Mesodermal cell (in vitro differentiated cells): ENCODE results near the gene COL15A1.

ENCODE experiments used
- H3K27ac ChIP-seq: 2 replicates; pipeline ENCODE4 v1.7.0; 2013; ENCODE audit warnings: mild to moderate bottlenecking, low read depth, low read length, moderate library complexity; ENCODE audit not compliant: severe bottlenecking
- H3K36me3 ChIP-seq: 2 replicates; pipeline ENCODE4 v1.7.1; 2013; ENCODE audit warnings: mild to moderate bottlenecking, low read length, moderate library complexity; ENCODE audit not compliant: control insufficient read depth, insufficient read depth
- H3K4me1 ChIP-seq: one replicate; pipeline ENCODE4 v1.7.1; 2013; ENCODE audit warnings: mild to moderate bottlenecking, low read length; ENCODE audit not compliant: insufficient read depth, control insufficient read depth, poor library complexity, severe bottlenecking
- H3K4me3 ChIP-seq: 2 replicates; pipeline ENCODE4 v1.7.0; 2013; ENCODE audit warnings: low read length, control low read depth, mild to moderate bottlenecking; ENCODE audit not compliant: insufficient read depth, poor library complexity, severe bottlenecking; ENCODE audit errors: extremely low read depth
- H3K9me3 ChIP-seq: 2 replicates; pipeline ENCODE4 v1.7.1; 2013; ENCODE audit warnings: mild to moderate bottlenecking, low read length, moderate library complexity; ENCODE audit not compliant: control insufficient read depth
- WGBS, 2 experiments: methylation state at CpG; one replicate each; pipeline ENCODE4 v1.1.5; 2013; ENCODE audit warnings: missing lambda C conversion rate in 2 of 2; ENCODE audit not compliant: insufficient coverage in 2 of 2; 5-methylcytosine and 5-hydroxymethylcytosine counted together

The COL15A1 gene

GRCh38 chr9:98994172-98995058 is 50.7 kb downstream of the COL15A1 start:
- Histone ChIP-seq H3K4me1 (peaks cover 18% of the 10 kb centered on the region), H3K4me3 (no peak overlapping the region), H3K36me3 (no peaks in the 10 kb centered on the region), H3K9me3 (peaks cover 9% of the 10 kb centered on the region), H3K27ac (no peak overlapping the region)
- 91 to 92% methylated on average over 10 to 11 of the region's 12 CpGs for WGBS, 2 experiments

- Histone ChIP-seq H3K36me3 (no peaks in the 10 kb centered on the region), H3K27ac (no peak overlapping the region), H3K4me1 (peaks cover 11% of the 10 kb centered on the region), H3K9me3 (peaks cover 9% of the 10 kb centered on the region), H3K4me3 (no peak overlapping the region)
- 81 to 90% methylated on average over 3 of the region's 3 CpGs for WGBS, 2 experiments
Observed at GRCh38 chr9:98995059-98995671, 51.5 kb downstream of the COL15A1 start.

DNA sequence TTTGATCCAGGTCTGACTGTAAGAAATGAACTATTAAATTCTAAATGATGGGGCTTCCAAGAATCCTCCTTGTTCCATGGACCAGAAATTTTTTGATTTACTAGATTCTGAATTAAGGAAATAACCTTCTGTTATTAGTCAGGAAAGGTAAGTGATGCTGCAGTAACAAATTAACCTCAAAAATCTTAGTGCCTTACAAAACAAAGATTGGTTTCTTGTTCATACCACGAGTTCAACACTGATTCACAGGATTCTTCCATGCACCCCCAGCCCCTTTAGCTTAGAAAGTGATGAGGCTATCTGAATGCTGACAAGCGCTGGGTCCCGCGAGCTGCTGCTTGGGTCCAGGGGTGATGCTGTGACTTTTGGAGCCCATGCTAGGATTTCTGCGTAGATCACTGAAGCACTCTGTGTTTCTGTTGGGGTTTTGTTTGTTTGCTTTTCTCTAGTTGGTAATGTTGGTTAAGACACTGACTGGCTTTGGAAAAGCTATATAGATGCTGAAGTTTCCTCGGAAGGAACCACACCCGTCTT is 52.3 kb downstream of the COL15A1 start:
- H3K9me3 ChIP-seq, result peaks cover 9% of the 10 kb centered on the region
- H3K27ac ChIP-seq, result no peak overlapping the region
- WGBS, 2 experiments, result 98 to 100% methylated on average over 4 to 5 of the region's 7 CpGs

DNA sequence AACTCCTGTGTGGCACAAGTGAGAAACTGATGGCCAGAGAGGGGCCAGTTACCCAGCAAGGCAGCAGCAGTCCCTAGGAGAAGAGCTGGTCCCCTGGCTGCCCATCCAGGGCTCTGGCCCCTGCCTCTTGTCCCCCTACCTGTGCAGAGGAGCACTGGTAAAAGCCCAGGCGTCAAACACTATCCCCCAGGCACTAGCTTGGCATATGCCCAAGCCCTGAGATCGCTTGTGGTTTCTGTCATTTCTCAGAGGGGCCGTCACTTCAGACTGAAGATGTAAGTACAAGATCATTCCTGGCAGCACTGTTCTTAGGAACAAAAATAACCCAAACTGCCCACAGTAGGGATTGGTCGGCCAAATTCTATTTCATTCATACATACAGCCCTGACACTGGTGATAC is 53.9 kb downstream of the COL15A1 start:
- Histone ChIP-seq H3K4me3 (no peak overlapping the region), H3K9me3 (peaks cover 6% of the 10 kb centered on the region), H3K4me1 (peaks cover 16% of the 10 kb centered on the region), H3K36me3 (no peaks in the 10 kb centered on the region), H3K27ac (no peak overlapping the region)
- WGBS, 2 experiments, result 89 to 97% methylated on average over 3 to 4 of the region's 4 CpGs

More for the DNA sequence above, 52.3 kb downstream of the COL15A1 start:
- Histone ChIP-seq H3K36me3 (no peaks in the 10 kb centered on the region), H3K4me1 (peaks cover 6% of the 10 kb centered on the region), H3K4me3 (no peak overlapping the region)

DNA sequence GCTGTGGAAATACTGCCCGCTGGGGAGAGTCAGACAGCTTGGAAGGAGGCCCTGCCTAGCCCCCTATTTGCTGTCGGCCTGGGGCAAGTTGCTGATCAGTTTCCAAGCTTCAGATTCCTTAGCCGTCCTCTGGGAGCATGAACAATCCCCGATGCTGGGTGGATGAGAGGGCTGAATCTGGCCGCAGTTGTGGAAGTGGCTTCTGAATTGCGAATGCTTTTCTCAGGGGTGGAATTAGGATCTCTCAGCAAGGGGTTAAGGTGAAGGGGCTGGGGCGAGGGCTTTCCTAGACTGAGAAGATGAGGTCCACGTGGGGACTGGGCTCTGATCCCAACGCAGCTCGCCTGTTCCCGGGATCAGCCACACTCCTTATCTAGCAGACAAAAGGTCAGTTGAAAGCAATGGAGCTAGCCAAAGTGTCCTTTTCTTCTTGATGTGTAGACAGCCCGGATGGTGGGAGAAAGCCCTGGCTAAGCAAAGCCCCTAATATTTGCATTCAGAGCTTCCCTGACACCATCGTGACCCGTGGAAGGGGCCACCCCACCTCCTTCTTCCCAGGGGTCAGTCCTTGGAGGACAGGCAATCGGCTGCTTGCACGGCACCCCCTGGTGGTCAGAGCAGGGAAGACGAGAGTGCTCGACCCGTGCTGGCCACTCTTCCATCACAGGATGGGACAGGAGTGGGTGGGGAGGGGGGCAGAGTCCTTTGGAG is 54.9 kb downstream of the COL15A1 start:
- Histone ChIP-seq H3K36me3 (no peaks in the 10 kb centered on the region), H3K27ac (peak overlapping the region; percentile 29), H3K4me1 (peaks cover 16% of the 10 kb centered on the region), H3K9me3 (no peaks in the 10 kb centered on the region), H3K4me3 (no peak overlapping the region)
- 27 to 28% methylated on average over 13 to 17 of the region's 19 CpGs for WGBS, 2 experiments

GRCh38 chr9:98999152-98999525 is 55.4 kb downstream of the COL15A1 start:
- Histone ChIP-seq H3K9me3 (no peaks in the 10 kb centered on the region), H3K4me1 (peaks cover 16% of the 10 kb centered on the region), H3K27ac (no peak overlapping the region), H3K36me3 (no peaks in the 10 kb centered on the region), H3K4me3 (no peak overlapping the region)
- 60 to 63% methylated on average over 3 to 4 of the region's 6 CpGs for WGBS, 2 experiments

GRCh38 chr9:99000476-99001395 is 57.0 kb downstream of the COL15A1 start:
- Histone ChIP-seq H3K4me1 (peaks cover 16% of the 10 kb centered on the region), H3K4me3 (no peak overlapping the region), H3K27ac (no peak overlapping the region), H3K36me3 (no peaks in the 10 kb centered on the region), H3K9me3 (no peaks in the 10 kb centered on the region)
- WGBS, 2 experiments, result 74 to 75% methylated on average over 4 to 5 of the region's 5 CpGs

DNA sequence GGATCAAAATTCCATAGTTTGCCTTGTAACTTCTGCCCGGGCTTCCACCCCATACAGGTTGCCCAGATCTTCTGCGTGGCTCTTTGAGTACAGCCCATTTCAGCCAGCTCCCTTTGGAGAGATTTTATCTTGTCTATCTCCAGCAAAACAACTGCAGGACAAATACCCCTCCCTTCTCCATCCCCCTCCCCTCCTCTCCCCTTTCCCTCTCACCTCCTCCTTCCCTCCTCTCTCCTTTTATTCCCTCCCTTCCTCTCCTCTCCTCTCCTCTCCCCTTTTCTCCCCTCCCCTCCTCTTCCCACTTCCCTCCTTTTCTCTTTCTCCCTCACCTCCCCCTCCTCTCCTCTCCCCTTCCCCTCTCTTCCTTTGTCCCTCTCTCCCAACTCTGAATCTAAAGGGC is 58.2 kb downstream of the COL15A1 start:
- Histone ChIP-seq H3K27ac (no peak overlapping the region), H3K36me3 (no peaks in the 10 kb centered on the region), H3K9me3 (no peaks in the 10 kb centered on the region), H3K4me3 (no peak overlapping the region), H3K4me1 (peaks cover 16% of the 10 kb centered on the region)
- WGBS, 2 experiments, result 94% methylated on average over 2 of the region's 2 CpGs

GRCh38 chr9:99002706-99003105 is 59.0 kb downstream of the COL15A1 start:
- H3K4me3 ChIP-seq, result no peak overlapping the region
- H3K4me1 ChIP-seq, result peaks cover 16% of the 10 kb centered on the region
- H3K36me3 ChIP-seq, result no peaks in the 10 kb centered on the region
- no peak overlapping the region for H3K27ac ChIP-seq
- H3K9me3 ChIP-seq, result peaks cover 4% of the 10 kb centered on the region

GRCh38 chr9:99003308-99003707 is 59.6 kb downstream of the COL15A1 start:
- H3K27ac ChIP-seq, result no peak overlapping the region
- no peak overlapping the region for H3K4me3 ChIP-seq
- peaks cover 4% of the 10 kb centered on the region for H3K9me3 ChIP-seq
- whole genome bisulfite sequencing, 2 experiments, result 98 to 99% methylated on average over 4 of the region's 5 CpGs
- peaks cover 16% of the 10 kb centered on the region for H3K4me1 ChIP-seq
- no peaks in the 10 kb centered on the region for H3K36me3 ChIP-seq
